Activated CD4-positive, alpha-beta T cell treated with anti-CD3 and anti-CD28 coated beads, Interleukin-2, Interleukin-4, amounts not matched to agents 100 ng/mL and 50 ng/mL, durations not matched to agents 16 hours and 8 hours (primary cell): ENCODE data around the gene NOP16.

Experiments used
- DNase-seq: peaks from one replicate; pipeline ENCODE4 v3.0.0-alpha.2; 2020; ENCODE audit warnings: low spot score

Gene NOP16, protein sequence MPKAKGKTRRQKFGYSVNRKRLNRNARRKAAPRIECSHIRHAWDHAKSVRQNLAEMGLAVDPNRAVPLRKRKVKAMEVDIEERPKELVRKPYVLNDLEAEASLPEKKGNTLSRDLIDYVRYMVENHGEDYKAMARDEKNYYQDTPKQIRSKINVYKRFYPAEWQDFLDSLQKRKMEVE

DNA sequence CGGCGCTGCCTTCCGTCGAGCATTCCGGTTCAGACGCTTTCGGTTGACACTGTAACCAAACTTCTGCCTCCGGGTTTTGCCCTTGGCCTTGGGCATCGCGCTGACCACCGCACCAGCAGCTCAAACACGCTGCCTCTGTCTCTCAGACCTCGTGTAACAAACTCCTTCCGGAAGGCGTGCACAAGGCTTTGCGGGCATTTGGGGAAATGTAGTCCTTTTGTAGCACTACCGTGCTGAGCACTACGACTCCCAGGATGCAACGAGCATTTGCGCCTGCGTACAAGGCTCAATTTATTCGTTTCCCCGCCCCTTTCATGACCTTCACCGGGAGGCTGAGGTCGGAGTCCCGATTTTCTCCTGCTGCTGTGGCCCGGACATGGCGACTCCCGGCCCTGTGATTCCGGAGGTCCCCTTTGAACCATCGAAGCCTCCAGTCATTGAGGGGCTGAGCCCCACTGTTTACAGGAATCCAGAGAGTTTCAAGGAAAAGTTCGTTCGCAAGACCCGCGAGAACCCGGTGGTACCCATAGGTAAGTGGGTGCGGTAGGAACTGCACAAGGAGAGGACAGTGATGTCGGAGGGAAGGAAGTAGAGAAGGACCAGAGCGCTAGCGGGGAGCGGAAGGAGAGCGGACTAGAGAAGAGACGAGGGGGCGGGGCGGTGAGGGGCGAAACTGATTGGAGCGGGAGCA lies at the start of gene NOP16, which contains the start of gene HIGD2A:
TSS of gene NOP16 (minus strand) at position 155 of the 691 bp plus-strand sequence. CDS start at position 96, 59 bp downstream.
TSS of gene HIGD2A (plus strand) at position 308 of the 691 bp plus-strand sequence. CDS start at position 377, 69 bp downstream.
- peak; percentile 98 for DNase-seq

DNA sequence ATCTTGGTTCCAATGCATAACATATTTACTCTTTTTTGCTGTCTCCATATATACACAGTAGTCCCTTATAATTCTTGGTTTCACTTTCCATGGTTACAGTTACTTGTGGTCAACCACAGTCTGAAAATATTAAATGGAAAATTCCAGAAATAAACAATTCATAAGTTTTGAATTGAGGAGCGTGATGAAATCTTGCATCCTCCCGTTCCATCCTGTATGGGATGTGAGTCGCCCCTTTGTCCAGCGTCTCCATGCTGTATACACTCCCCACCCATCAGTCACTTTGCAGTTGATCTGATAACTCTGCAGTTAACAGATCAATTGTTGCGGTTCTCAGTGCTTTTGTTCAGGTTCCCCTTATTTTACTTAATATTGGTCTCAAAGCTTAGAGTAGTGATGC lies 48.3 kb upstream of the NOP16 start:
- DNase-seq = peak; percentile 37

- DNase-seq = no peak
These were observed 44.3 kb upstream of the NOP16 start for GRCh38 chr5:176432707-176433106.

- no peak for DNase-seq
These were observed 41.6 kb upstream of the NOP16 start for GRCh38 chr5:176429972-176430371.

DNA sequence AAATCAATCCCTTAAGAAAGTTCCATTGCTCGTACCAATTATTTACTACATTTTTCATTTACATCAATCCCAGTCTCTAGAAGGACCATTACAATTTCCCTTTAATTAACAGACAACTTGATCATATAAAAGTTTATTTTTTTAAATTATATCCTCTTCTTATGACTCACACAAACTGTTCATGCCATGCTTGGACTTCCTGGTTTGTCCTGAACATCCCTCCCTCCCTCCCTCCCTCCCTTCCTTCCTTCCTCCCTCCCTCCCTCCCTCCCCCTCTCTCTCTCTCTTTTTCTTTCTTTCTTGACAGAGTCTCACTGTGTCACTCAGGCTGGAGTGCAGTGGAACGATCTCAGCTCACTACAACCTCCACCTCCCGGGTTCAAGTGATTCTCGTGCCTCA lies 39.6 kb upstream of the NOP16 start:
- DNase-seq = no peak

DNA sequence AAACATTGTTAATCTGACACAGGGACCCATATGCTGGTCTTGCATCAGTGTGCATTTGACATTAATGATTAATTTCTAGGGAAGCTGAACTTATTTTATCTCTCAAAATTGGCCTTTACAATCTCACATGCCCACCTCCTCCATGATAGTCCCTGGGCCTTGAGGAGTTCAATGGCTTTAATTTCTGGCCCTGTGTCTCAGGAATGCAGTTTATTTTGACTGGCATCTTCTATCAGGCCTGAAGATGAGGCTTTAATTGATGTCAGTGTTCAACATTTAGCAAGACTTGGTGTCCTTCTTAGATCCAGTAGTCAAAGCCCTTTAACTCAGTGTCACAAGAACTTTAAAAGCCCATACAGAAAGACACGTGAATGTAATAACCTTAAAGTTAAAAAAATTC lies 38.5 kb upstream of the NOP16 start:
- no peak for DNase-seq

GRCh38 chr5:176425791-176426190 lies 37.4 kb upstream of the NOP16 start:
- DNase-seq = no peak

DNA sequence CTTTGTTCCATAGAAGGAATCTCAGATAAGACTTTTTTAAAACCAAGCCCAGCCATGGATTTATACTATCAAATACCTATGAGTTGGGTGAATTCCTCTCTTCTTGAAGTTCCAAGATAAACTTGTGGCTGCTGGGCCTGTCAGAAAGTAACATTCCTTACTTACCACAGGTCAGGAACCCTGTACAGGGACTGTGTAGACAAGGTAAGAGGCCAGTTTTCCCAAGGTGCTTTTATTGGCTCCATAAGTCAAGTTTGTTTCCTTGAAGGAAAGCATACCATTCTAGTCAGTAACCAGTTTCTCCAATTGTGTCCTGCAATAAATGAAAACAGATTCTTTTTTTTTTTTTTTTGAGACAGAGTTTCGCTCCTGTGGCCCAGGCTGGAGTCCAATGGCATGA lies 36.7 kb upstream of the NOP16 start:
- DNase-seq = no peak

GRCh38 chr5:176424181-176424580 lies 35.8 kb upstream of the NOP16 start:
- DNase-seq = no peak

DNA sequence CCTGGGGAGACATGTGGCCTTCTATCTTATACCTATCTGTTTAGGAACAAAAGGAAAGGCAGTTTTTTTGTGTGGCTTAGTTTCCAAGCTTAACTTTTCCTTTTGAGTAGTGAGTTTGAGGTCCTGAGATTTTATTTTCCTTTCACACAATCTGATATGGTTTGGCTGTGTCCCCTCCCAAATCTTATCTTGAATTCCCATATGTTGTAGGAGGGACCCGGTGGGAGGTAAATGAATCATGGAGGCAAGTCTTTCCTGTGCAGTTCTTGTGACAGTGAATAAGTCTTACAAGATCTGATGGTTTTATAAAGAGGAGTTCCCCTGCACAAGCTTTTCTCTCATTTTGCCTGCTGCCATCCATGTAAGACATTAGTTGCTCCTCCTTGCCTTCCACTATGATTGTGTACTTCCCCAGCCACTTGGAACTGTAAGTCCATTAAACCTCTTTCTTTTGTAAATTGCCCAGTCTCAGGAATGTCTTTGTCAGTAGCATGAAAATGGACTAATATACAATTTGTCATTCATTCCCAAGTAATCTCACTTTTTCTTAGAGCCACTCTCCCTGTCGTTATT lies 32.7 kb upstream of the NOP16 start:
- DNase-seq = no peak

GRCh38 chr5:176420086-176420485 lies 31.7 kb upstream of the NOP16 start:
- no peak for DNase-seq

- no peak for DNase-seq
These were observed 29.9 kb upstream of the NOP16 start for GRCh38 chr5:176418251-176418650.

GRCh38 chr5:176416965-176417364 lies 28.6 kb upstream of the NOP16 start:
- no peak for DNase-seq

DNA sequence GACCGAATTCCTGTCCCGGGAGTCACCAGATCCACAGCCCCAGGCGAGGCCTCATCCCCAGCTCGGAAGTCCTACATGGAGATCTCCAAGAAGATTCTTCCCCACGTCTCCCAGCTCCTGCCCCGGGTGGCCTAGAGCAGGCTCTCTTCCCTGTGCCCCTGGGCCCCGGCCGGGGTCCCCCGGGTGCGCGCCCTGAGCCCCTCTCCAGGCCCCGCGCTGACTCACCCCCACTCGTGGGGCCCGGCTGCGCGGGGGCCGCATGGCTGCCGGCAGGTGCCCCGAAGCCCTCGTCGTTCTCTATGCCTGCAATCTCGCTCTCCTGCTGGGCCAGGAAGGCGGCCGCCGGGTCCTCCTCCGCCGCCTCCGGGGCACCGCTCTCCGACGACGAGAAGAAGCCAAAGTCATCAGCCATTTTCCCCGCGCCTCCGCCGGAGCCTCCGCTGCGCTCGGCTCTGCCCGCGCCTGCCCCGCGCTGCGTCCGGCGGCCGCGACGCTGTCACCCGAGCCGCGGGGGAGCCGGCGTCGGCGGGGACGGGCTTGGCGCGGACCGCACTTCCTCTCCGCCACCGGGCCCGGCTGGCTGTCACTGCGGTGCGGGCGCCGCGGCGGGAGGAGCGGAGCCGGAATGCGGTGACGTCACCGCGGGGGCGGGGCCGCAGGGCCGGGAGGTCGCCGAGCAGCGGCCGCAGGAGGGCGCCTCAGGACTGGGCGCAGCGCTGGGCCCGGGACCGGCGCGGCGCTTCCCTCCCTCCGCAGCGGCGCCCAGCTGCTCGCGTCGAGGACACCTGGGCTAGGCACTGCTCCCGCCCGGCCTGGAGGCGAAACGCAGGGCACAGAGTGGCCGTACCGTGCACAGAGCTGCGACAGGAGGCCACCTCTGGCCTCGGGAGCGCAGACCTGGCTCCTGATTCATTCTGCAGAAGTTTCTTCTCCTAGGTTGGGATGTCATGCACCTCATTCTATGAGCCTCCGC lies 27.8 kb upstream of the NOP16 start, which contains the start of gene CLTB:
TSS of gene CLTB (minus strand) at position 588 of the 973 bp plus-strand sequence. CDS start at position 412, 176 bp downstream.
- DNase-seq = peak; percentile 86

DNA sequence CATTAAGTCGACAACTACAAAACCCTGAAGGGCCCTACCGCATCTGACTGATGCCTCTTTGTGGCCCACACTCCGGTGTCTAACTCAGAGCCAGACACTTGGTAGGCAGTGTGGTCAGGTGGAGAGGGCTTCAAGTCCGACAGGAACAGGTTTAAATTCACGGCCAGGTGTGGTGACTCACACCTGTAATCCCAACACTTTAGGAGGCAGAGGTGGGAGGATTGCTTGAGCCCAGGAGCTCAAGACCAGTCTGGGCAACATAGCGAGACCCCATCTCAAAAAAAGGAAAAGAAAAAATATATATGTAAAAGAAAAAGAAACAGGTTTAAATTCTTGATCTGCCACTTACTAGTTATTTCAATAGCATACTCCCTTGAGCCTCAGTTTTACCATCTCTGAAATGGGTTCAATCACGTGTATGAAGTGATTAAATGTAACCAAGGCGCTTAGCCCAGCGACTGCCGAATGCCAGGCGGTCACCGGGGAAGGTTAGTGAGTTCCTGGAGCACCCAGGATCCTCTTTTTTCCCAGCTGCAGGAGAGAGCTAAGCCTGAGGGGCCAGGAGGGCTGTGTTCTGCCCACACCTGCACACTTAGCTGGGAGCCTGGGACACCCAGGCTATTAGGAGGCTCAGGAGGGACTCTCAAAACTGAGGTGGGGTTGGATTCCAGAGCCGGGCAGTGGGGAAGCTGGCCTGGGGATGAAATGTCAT lies 27.0 kb upstream of the NOP16 start:
- DNase-seq = no peak

DNA sequence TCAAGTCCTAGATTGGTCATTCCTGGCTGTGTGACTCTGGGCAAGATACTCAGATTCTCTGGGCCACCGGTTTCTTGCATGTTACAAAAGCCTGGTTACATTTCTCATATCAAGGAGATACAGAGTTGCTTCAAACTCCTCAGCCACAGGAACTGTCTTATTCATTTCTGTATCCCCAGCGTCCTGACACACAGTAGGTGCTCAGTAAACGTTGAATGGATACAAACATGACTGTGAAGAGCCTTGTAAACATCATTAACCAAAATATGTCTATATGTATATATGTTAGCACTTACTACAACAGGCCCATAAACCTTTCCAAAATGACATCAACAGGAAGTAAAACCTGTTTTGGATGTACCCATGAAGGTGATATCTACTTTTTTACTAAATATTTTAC lies 26.3 kb upstream of the NOP16 start:
- no peak for DNase-seq

GRCh38 chr5:176413709-176414191 lies 25.4 kb upstream of the NOP16 start:
- DNase-seq = no peak

- no peak for DNase-seq
These were observed 24.8 kb upstream of the NOP16 start for GRCh38 chr5:176413255-176413565.

- DNase-seq = no peak
These were observed 24.3 kb upstream of the NOP16 start for GRCh38 chr5:176412517-176413254.

DNA sequence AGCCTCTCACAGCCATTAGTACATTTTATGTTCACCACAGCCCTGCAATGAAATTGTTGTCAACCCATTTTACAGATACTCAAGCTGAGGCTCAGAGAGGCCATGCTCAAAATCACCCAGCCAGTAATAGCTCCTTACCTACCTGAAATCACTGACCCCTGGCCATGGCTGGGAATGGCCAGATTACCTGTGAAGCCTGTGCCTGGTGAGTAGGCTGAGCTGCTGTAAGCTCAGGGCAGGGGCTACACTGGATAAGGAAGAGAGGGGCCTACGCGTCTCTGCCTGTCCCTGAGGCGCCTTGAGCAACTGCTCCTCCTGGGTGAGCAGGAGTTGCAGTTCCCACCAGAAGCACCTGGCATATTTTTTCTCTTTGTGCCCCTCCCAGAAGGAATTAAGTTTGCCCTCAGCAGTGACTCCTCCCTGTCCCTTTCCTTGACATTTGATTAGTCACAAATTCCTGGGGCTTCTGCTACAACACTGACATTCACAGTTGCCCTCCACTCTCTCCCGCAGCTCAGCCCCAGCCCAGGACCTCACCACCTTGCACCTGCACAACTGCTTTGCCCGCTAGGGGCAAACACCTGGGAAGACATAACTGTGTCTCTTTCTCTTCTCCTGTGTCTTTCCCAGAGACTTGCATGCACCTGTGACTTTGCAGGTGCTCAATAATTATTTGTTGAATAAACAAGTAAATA lies 22.2 kb upstream of the NOP16 start:
- no peak for DNase-seq
